ENCODE data around the gene KLHL21.

The KLHL21 gene

GRCh38 chr1:6546326-6546725, 56.3 kb downstream of the KLHL21 start:
- no peak for DNase-seq

- no peak for DNase-seq
Observed at GRCh38 chr1:6545276-6546112, 57.2 kb downstream of the KLHL21 start.

DNA sequence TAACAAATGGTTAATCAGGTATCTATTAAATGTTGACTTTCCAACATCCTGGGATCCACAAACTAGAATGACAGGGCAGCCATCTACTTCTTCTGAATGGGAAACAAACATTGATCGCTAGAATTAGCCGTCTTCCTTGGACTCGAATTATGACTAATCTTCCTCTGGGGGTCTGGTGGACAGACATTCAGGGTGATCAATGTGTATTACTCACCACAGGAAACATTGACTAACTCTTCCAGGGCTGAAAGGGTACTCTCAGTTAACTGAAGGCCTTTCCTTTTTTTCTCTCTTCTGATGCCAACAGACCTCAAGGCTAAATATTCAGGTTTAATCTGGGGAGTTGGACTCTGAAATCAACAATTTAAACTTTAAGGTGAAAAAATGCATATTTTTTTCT, 57.8 kb downstream of the KLHL21 start:
- DNase-seq: no peak
